Memory B cell (primary cell): ENCODE measurements around the gene ANKS6.
"Not testable (repeated sequence)": the region's sequence is repeated elsewhere in the genome, so short reads cannot be mapped to it uniquely, and the experiment has no call there.

Source experiments
- ATAC-seq: fragments of 150-1000 bp; cut with Tn5 transposase; 2 replicates; pipeline ENCODE4 v1.10.0; 2021; ENCODE audit warnings: low read depth, mild to moderate bottlenecking, moderate library complexity
- DNase-seq, 2 donors: peaks; one replicate each; pipeline ENCODE4 v3.0.0; 2022; ENCODE audit warnings: low spot score in 2 of 2
- H3K27ac Mint-ChIP-seq: one replicate; pipeline ENCODE4 v1.8.0; 2022; ENCODE audit warnings: mild to moderate bottlenecking, moderate library complexity, mixed read lengths
- H3K27me3 Mint-ChIP-seq: one replicate; pipeline ENCODE4 v1.8.0; 2022; ENCODE audit warnings: mixed read lengths
- H3K36me3 Mint-ChIP-seq: one replicate; pipeline ENCODE4 v1.8.0; 2022; ENCODE audit warnings: mild to moderate bottlenecking, mixed read lengths
- H3K4me1 Mint-ChIP-seq: one replicate; pipeline ENCODE4 v1.8.0; 2022; ENCODE audit warnings: mixed read lengths
- H3K4me3 Mint-ChIP-seq: one replicate; pipeline ENCODE4 v1.8.0; 2022; ENCODE audit warnings: mild to moderate bottlenecking, moderate library complexity, mixed read lengths
- H3K9me3 Mint-ChIP-seq: one replicate; pipeline ENCODE4 v1.8.0; 2022; ENCODE audit warnings: mixed read lengths

The ANKS6 gene

GRCh38 chr9:98686961-98687855 is 109.1 kb downstream of the ANKS6 start:
- ATAC-seq (no peak), DNase-seq (no peak)
- Mint-ChIP-seq H3K4me1 (no peaks in the 10 kb centered on the region), H3K4me3 (no peak overlapping the region), H3K27ac (no peak overlapping the region), H3K9me3 (no peaks in the 10 kb centered on the region), H3K27me3 (peaks cover 3% of the 10 kb centered on the region), H3K36me3 (no peaks in the 10 kb centered on the region)

DNA sequence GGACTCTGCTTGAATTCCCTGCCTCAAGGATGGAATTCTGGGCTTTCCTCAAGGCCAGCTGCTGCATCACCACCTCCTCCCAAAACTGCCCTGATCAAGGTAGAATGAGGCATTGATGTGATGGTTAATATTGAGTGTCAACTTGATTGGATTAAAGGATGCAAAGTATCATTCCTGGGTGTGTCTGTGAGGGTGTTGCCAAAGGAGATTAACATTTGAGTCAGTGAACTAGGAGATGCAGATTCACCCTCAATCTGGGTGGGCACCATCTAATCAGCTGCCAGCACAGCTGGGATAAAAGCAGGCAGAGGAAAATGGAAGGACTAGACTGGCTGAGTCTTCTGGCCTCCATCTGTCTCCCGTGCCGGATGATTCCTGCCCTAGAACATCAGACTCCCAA is 111.5 kb downstream of the ANKS6 start:
- not testable (repeated sequence) for ATAC-seq

More for the DNA sequence above, 111.5 kb downstream of the ANKS6 start:
- not testable (repeated sequence) for DNase-seq, H3K4me1 Mint-ChIP-seq, H3K4me3 Mint-ChIP-seq, H3K36me3 Mint-ChIP-seq, H3K27ac Mint-ChIP-seq, H3K27me3 Mint-ChIP-seq, H3K9me3 Mint-ChIP-seq
